H1 (cell line): ENCODE data around the gene CACNA1C. TPM values are rescaled to one million over a fixed set of nuclear protein-coding genes. Genes with fewer than 3 reads are reported as not detected.

ENCODE experiments used
- CTCF ChIA-PET: fragments of 300-600 bp; sonication (Branson Sonifier 250); formaldehyde crosslinking; loops from one replicate; lab custom pipeline; 2021; ENCODE audit not compliant: partially characterized antibody; lab: Charles Lee
- POLR2A ChIA-PET: fragments of 300-600 bp; sonication (Branson Sonifier 250); formaldehyde crosslinking; loops from one replicate; lab custom pipeline; 2021; ENCODE audit warnings: inconsistent platforms; ENCODE audit not compliant: partially characterized antibody; lab: Charles Lee
- DNase-seq, 2 experiments: peaks; one replicate each; pipeline versions ENCODE4 v3.0.0 to v3.0.0-alpha.2; 2010 to 2022; ENCODE audit warnings: low spot score in 2 of 2, low read depth in 1 of 2, mixed read lengths in 1 of 2
- FAIRE-seq: peaks from 2 replicates; lab custom pipeline; 2011; peaks lifted over from hg19 to GRCh38; lab: Jason Lieb, UNC
- H2AFZ ChIP-seq: 2 replicates; pipeline ENCODE4 v1.8.1; 2012; ENCODE audit warnings: low read length, inconsistent platforms
- H2AK5ac ChIP-seq: 2 replicates; pipeline ENCODE4 v1.6.1; 2013; ENCODE audit warnings: low read depth, low read length
- H2BK120ac ChIP-seq: replicated peaks from 2 replicates; pipeline ENCODE3; 2013; ENCODE audit warnings: low read depth, low read length, inconsistent platforms
- H2BK12ac ChIP-seq: 2 replicates; pipeline ENCODE4 v1.6.1; 2013; ENCODE audit warnings: low read depth, low read length
- H2BK15ac ChIP-seq: 2 replicates; pipeline ENCODE4 v1.6.1; 2013; ENCODE audit warnings: low read length
- H2BK20ac ChIP-seq: 2 replicates; pipeline ENCODE4 v1.6.1; 2013; ENCODE audit warnings: low read length
- H2BK5ac ChIP-seq: 2 replicates; pipeline ENCODE4 v1.6.1; 2013; ENCODE audit warnings: low read depth, low read length
- H3K14ac ChIP-seq: 2 replicates; pipeline ENCODE4 v1.6.1; 2013; ENCODE audit warnings: inconsistent platforms; ENCODE audit not compliant: insufficient read length
- H3K18ac ChIP-seq: 2 replicates; pipeline ENCODE4 v1.6.1; 2013; ENCODE audit warnings: low read length; ENCODE audit errors: extremely low read depth
- H3K23ac ChIP-seq: 2 replicates; pipeline ENCODE4 v1.6.1; 2013; ENCODE audit warnings: inconsistent platforms; ENCODE audit not compliant: insufficient read length
- H3K23me2 ChIP-seq: 2 replicates; pipeline ENCODE4 v1.6.1; 2013; ENCODE audit warnings: low read depth, low read length
- H3K27ac ChIP-seq: 2 replicates; pipeline ENCODE4 v1.6.1; 2011; ENCODE audit warnings: low read depth, low read length, inconsistent platforms
- H3K27me3 ChIP-seq, 4 experiments: replicated peaks in 1 of 4; 1 replicate in 1 of 4; 2 replicates in 3 of 4; pipeline versions ENCODE4 v1.6.1 to v1.8.1; 2011 to 2013; ENCODE audit warnings: low read length in 3 of 4, mild to moderate bottlenecking in 3 of 4, inconsistent platforms in 2 of 4, mixed read lengths in 2 of 4, moderate library complexity in 1 of 4; ENCODE audit not compliant: control insufficient read depth in 3 of 4, insufficient read depth in 3 of 4; ENCODE audit errors: extremely low read depth in 1 of 4
- H3K36me3 ChIP-seq, 4 experiments: 2 replicates each; pipeline versions ENCODE4 v1.6.1 to v1.8.1; 2011 to 2013; ENCODE audit warnings: mild to moderate bottlenecking in 4 of 4, low read length in 3 of 4, moderate library complexity in 2 of 4, control low read depth in 1 of 4, inconsistent platforms in 1 of 4; ENCODE audit not compliant: insufficient read depth in 4 of 4, control insufficient read depth in 2 of 4
- H3K4ac ChIP-seq: replicated peaks from 2 replicates; pipeline ENCODE3; 2013; ENCODE audit warnings: low read length, low read depth, mixed read lengths, inconsistent platforms; ENCODE audit not compliant: insufficient read length
- H3K4me1 ChIP-seq, 4 experiments: replicated peaks in 1 of 4; 1 replicate in 1 of 4; 2 replicates in 3 of 4; pipeline versions ENCODE4 v1.6.1 to v1.8.1; 2011 to 2013; ENCODE audit warnings: low read length in 3 of 4, inconsistent platforms in 2 of 4, mixed read lengths in 1 of 4; ENCODE audit not compliant: insufficient read depth in 4 of 4, control insufficient read depth in 3 of 4
- H3K4me2 ChIP-seq, 2 experiments: 2 replicates each; pipeline versions ENCODE4 v1.6.1 to v1.8.1; 2011 to 2013; ENCODE audit warnings: low read depth in 2 of 2, low read length in 2 of 2, control low read depth in 1 of 2, inconsistent platforms in 1 of 2, mild to moderate bottlenecking in 1 of 2; ENCODE audit not compliant: insufficient read depth in 1 of 2
- H3K4me3 ChIP-seq, 4 experiments: fragments of 200-600, 300-600 bp in 1 of 4; sonication (generic), shearing (Covaris generic), sonication (Bioruptor Twin) in 1 of 4; 2 replicates each; pipeline versions ENCODE4 v1.5.1 to v1.8.1; 2011 to 2016; ENCODE audit warnings: low read length in 4 of 4, low read depth in 3 of 4, control low read depth in 2 of 4, inconsistent platforms in 2 of 4, mild to moderate bottlenecking in 2 of 4, mixed read lengths in 1 of 4, moderate library complexity in 1 of 4; ENCODE audit not compliant: insufficient read depth in 2 of 4; ENCODE audit errors: extremely low read depth in 1 of 4
- H3K56ac ChIP-seq: replicated peaks from 2 replicates; pipeline ENCODE3; 2013; ENCODE audit warnings: low read depth, mild to moderate bottlenecking, mixed read lengths, low read length, inconsistent platforms; ENCODE audit not compliant: insufficient read length
- H3K79me1 ChIP-seq: 2 replicates; pipeline ENCODE4 v1.6.1; 2013; ENCODE audit warnings: low read depth, low read length, control low read depth
- H3K79me2 ChIP-seq, 2 experiments: 2 replicates each; pipeline versions ENCODE4 v1.6.1 to v1.8.1; 2012 to 2013; ENCODE audit warnings: low read length in 2 of 2, mild to moderate bottlenecking in 2 of 2, inconsistent platforms in 1 of 2; ENCODE audit not compliant: insufficient read depth in 2 of 2, control insufficient read depth in 1 of 2
- H3K9ac ChIP-seq, 4 experiments: replicated peaks in 1 of 4; 1 replicate in 1 of 4; 2 replicates in 3 of 4; pipeline versions ENCODE4 v1.6.1 to v1.8.1; 2011 to 2013; ENCODE audit warnings: low read depth in 3 of 4, low read length in 3 of 4, control low read depth in 2 of 4, mild to moderate bottlenecking in 2 of 4, moderate library complexity in 2 of 4, inconsistent platforms in 1 of 4; ENCODE audit errors: extremely low read depth in 1 of 4
- H3K9me3 ChIP-seq, 2 experiments: 2 replicates each; pipeline versions ENCODE4 v1.6.1 to v1.8.1; 2012 to 2013; ENCODE audit warnings: mild to moderate bottlenecking in 2 of 2, moderate library complexity in 2 of 2, control low read depth in 1 of 2, inconsistent platforms in 1 of 2, low read depth in 1 of 2, low read length in 1 of 2, mixed read lengths in 1 of 2; ENCODE audit not compliant: insufficient read depth in 2 of 2
- H4K20me1 ChIP-seq, 2 experiments: replicated peaks in 1 of 2; 2 replicates each; pipeline versions ENCODE3 to v1.8.1; 2011 to 2013; ENCODE audit warnings: inconsistent platforms in 2 of 2, low read length in 2 of 2, mild to moderate bottlenecking in 1 of 2; ENCODE audit not compliant: insufficient read depth in 2 of 2, control insufficient read depth in 1 of 2
- H4K5ac ChIP-seq: 2 replicates; pipeline ENCODE4 v1.6.1; 2013; ENCODE audit warnings: low read length, low read depth, mixed read lengths, inconsistent platforms; ENCODE audit not compliant: insufficient read length
- H4K8ac ChIP-seq: 2 replicates; pipeline ENCODE4 v1.8.0; 2013; ENCODE audit warnings: mild to moderate bottlenecking, moderate library complexity, low read length, inconsistent platforms; ENCODE audit not compliant: insufficient read depth; ENCODE audit errors: extremely low read depth
- H4K91ac ChIP-seq: replicated peaks from 2 replicates; pipeline ENCODE3; 2013; ENCODE audit warnings: low read length, mixed read lengths, inconsistent platforms; ENCODE audit not compliant: insufficient read length
- ASH2L ChIP-seq: fragments of 200-600, 300-600 bp; sonication (generic); IDR thresholded peaks from one replicate; pipeline ENCODE4 v1.7.1; 2017; ENCODE audit warnings: low read length
- CBX5 ChIP-seq: fragments of 300-800, 300-1000 bp; sonication (generic); IDR thresholded peaks from 2 replicates; pipeline ENCODE4 v1.7.1; 2016; ENCODE audit warnings: antibody characterized with exemption, low read length, low read depth
- CREB1 ChIP-seq: IDR thresholded peaks from 2 replicates; pipeline ENCODE4 v1.6.1; 2012; ENCODE audit warnings: inconsistent platforms
- EGR1 ChIP-seq: IDR thresholded peaks from 2 replicates; pipeline ENCODE4 v1.6.1; 2011; ENCODE audit warnings: low read depth, low read length, borderline replicate concordance
- HDAC2 ChIP-seq, 2 experiments: fragments of 300-600 bp in 1 of 2; sonication (generic) in 1 of 2; IDR thresholded peaks; 2 replicates each; pipeline ENCODE4 v1.6.1; 2011 to 2012; ENCODE audit warnings: low read depth in 2 of 2, low read length in 2 of 2, mild to moderate bottlenecking in 2 of 2, moderate library complexity in 2 of 2, borderline replicate concordance in 1 of 2, inconsistent platforms in 1 of 2
- MAFK ChIP-seq: IDR thresholded peaks from 2 replicates; pipeline ENCODE4 v1.6.1; 2012; ENCODE audit warnings: low read depth, mild to moderate bottlenecking, improper control_type of control experiment, low read length
- NANOG ChIP-seq: IDR thresholded peaks from 2 replicates; pipeline ENCODE4 v1.6.1; 2011; ENCODE audit warnings: low read length, low read depth, mild to moderate bottlenecking, inconsistent platforms; ENCODE audit not compliant: insufficient read depth, poor library complexity, severe bottlenecking
- SAP30 ChIP-seq: fragments of 300-600 bp; sonication (generic); IDR thresholded peaks from 2 replicates; pipeline ENCODE4 v1.7.1; 2012; ENCODE audit warnings: low read length, moderate library complexity, mild to moderate bottlenecking, inconsistent platforms; ENCODE audit not compliant: insufficient read depth, insufficient replicate concordance
- SIN3A ChIP-seq, 2 experiments: IDR thresholded peaks in 1 of 2; conservative IDR thresholded peaks in 1 of 2; 2 replicates each; pipeline ENCODE4 v1.6.1; 2011 to 2012; ENCODE audit warnings: low read length in 2 of 2, improper control_type of control experiment in 1 of 2, low read depth in 1 of 2, mild to moderate bottlenecking in 1 of 2
- SIRT6 ChIP-seq: IDR thresholded peaks from one replicate; pipeline ENCODE4 v1.7.1; 2012; ENCODE audit warnings: low read length, inconsistent platforms
- SP4 ChIP-seq: IDR thresholded peaks from 2 replicates; pipeline ENCODE4 v1.6.1; 2012; ENCODE audit warnings: low read length, inconsistent platforms
- SRF ChIP-seq: IDR thresholded peaks from 2 replicates; pipeline ENCODE4 v1.6.1; 2011; ENCODE audit warnings: mild to moderate bottlenecking, low read depth, low read length, moderate library complexity
- WGBS, 2 experiments: shearing (Covaris generic) in 1 of 2; methylation state at CpG; one replicate each; pipeline versions ENCODE4 v1.1.6 to v1.1.7; 2013 to 2015; ENCODE audit warnings: low lambda C conversion rate in 2 of 2, mixed read lengths in 2 of 2, inconsistent platforms in 1 of 2, low coverage in 1 of 2, missing lambda C conversion rate in 1 of 2; ENCODE audit not compliant: insufficient replicate concordance in 2 of 2, insufficient coverage in 1 of 2, insufficient read length in 1 of 2; ENCODE audit errors: extremely low coverage in 1 of 2, missing lambda C conversion rate in 1 of 2; 5-methylcytosine and 5-hydroxymethylcytosine counted together
- polyA plus RNA-seq, 7 experiments: library from polyadenylated mRNA; depleted of rRNA in 3 of 7; stranded (reverse) in 5 of 7; unstranded in 2 of 7; fragments of >200 nt in 5 of 7; fragments of 200-250 nt in 2 of 7; gene quantifications; 1 replicate in 5 of 7; 2 replicates in 1 of 7; 4 replicates in 1 of 7; pipeline versions ENCODE4 v1.2.1 to v1.2.3, GENCODE V29; 2011 to 2013; ENCODE audit warnings: missing spikeins in 2 of 7, mixed read lengths in 2 of 7
- total RNA-seq: library from RNA; stranded (reverse); fragmentation: NEBNext Ultra II Directional; extraction: Animal tissue kit (Norgen Biotek cat#: 25700); gene quantifications from 2 replicates; pipeline ENCODE4 v1.2.1, GENCODE V29; 2021
- TF ChIP-seq, protein P1 (sequence below): IDR thresholded peaks from 2 replicates; pipeline ENCODE4 v1.6.1; 2011; ENCODE audit warnings: low read length, improper control_type of control experiment

Gene CACNA1C
- total and polyA plus RNA-seq, 2 of the 8 experiments (the other 6 are each of a cell fraction or from before 2014, with no cell fraction given), result 1.3 TPM

DNA sequence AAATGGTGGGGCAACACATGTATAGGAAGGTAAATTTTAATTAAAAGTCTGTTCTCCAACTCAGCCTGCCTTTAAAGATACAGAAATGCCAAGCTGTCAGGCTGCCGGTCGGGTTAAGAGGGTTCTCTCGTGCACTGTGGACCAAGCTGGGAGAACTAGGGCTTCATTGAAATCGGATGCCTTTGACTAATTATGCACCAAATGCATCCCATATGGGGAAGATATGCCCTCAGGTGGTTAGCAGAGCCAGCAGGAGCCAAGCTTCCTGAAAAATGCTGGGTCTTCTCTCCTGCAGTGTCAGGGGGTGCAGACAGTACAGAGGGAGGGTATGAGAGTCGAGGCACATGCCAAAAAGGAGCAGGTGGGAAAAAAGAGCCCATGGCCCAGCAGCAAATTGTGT lies 236.1 kb downstream of the CACNA1C start:
- Histone ChIP-seq H4K5ac (no peak overlapping the region), H2BK15ac (no peak overlapping the region), H3K18ac (no peak overlapping the region), H4K20me1 (no peaks in the 10 kb centered on the region), H3K14ac (no peak overlapping the region), H3K79me1 (no peaks in the 10 kb centered on the region), H3K23me2 (no peaks in the 10 kb centered on the region), H3K36me3 (no peaks in the 10 kb centered on the region), H4K8ac (no peak overlapping the region; the same call in 1 of the 2 replicates), H3K4me1 (peaks cover 5 to 10% (median 6%) of the 10 kb centered on the region in 4 experiments), H3K27me3 (peaks cover 0 to 3% (median 0%) of the 10 kb centered on the region in 4 experiments; a peak in 1 of 7 replicates)
- 72% methylated on average over 5 of the region's 5 CpGs; no CpG with 5 or more reads in 1 of the 2 experiments for WGBS, 2 experiments
- TF ChIP-seq CREB1 (no peak), SIN3A (conservative IDR thresholded peaks at IDR 0.05 in 1 of 2, IDR thresholded peaks at IDR 0.05 in 1 of 2; ENCODE audit: low read depth in 1 of 2, low read length in 2 of 2) (no peak), HDAC2 (IDR thresholded peaks at IDR 0.05; ENCODE audit: borderline replicate concordance in 1 of 2, low read depth in 2 of 2, low read length in 2 of 2) (no peak), SRF (no peak), EGR1 (no peak), SAP30 (no peak), SIRT6 (no peak), ASH2L (no peak), MAFK (no peak), CBX5 (no peak), NANOG (no peak), SP4 (no peak)
- TF ChIP-seq, protein P1, sequence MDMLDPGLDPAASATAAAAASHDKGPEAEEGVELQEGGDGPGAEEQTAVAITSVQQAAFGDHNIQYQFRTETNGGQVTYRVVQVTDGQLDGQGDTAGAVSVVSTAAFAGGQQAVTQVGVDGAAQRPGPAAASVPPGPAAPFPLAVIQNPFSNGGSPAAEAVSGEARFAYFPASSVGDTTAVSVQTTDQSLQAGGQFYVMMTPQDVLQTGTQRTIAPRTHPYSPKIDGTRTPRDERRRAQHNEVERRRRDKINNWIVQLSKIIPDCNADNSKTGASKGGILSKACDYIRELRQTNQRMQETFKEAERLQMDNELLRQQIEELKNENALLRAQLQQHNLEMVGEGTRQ, result no peak
- TF ChIP-seq, all 59 proteins: peak for 0
- Histone ChIP-seq H3K9ac (no peak overlapping the region; a peak in 1 of 7 replicates), H3K79me2 (no peaks in the 10 kb centered on the region), H2AFZ (no peak overlapping the region), H3K4me2 (peak overlapping the region in 1 of 2 experiments; percentile 1; a peak in 1 of 4 replicates), H2BK120ac (no peak overlapping the region), H3K23ac (no peak overlapping the region), H2BK12ac (no peak overlapping the region), H2BK20ac (no peak overlapping the region), H2AK5ac (no peak overlapping the region; the same call in 1 of the 2 replicates), H3K56ac (no peak overlapping the region), H3K4ac (no peak overlapping the region), H3K4me3 (no peak overlapping the region), H3K27ac (no peak overlapping the region), H4K91ac (no peak overlapping the region), H3K9me3 (no peaks in the 10 kb centered on the region), H2BK5ac (no peak overlapping the region)
- DNase-seq (no peak), FAIRE-seq (no peak)
- CTCF ChIA-PET, result interaction anchor here (0.7 to 13.0 kb wide), 20 partner anchors 12 to 300 kb away, joined by 3 to 252 read pairs (median 4); partner anchors contain the start of gene CACNA1C
- POLR2A ChIA-PET, result interaction anchor here (0.6 kb wide), 1 partner anchor 622 kb away, joined by 4 read pairs; no protein-coding TSS in a partner anchor
